CD4-positive, alpha-beta T cell (primary cell): ENCODE measurements around the gene TTC28. TPM values are rescaled to one million over a fixed set of nuclear protein-coding genes. Genes with fewer than 3 reads are reported as not detected.
"Not testable (repeated sequence)": the region's sequence is repeated elsewhere in the genome, so short reads cannot be mapped to it uniquely, and the experiment has no call there.

Experiments
- ATAC-seq: fragments of 200-7000 bp; cut with Tn5 transposase; one replicate; pipeline ENCODE4 v1.10.0; 2022; ENCODE audit warnings: mild to moderate bottlenecking; ENCODE audit not compliant: poor library complexity
- CTCF ChIA-PET: fragments of 350-600 bp; sonication (Branson Sonifier 250); formaldehyde crosslinking; loops from one replicate; lab custom pipeline; 2021; ENCODE audit warnings: antibody characterized with exemption, inconsistent platforms; lab: Charles Lee
- POLR2A ChIA-PET: fragments of 350-600 bp; sonication (Branson Sonifier 250); formaldehyde crosslinking; loops from one replicate; lab custom pipeline; 2021; ENCODE audit warnings: antibody characterized with exemption, inconsistent platforms; lab: Charles Lee
- DNase-seq, 14 experiments: peaks; one replicate each; pipeline ENCODE4 v3.0.0-alpha.2; 2013 to 2020; ENCODE audit warnings: mixed read lengths in 2 of 14
- H3K27ac ChIP-seq, 2 donors: one replicate each; pipeline versions ENCODE4 v1.5.1 to v1.7.0; 2013; ENCODE audit warnings: low read length in 2 of 2, low read depth in 1 of 2, mild to moderate bottlenecking in 1 of 2
- H3K27me3 ChIP-seq, 2 experiments: 1 replicate in 1 of 2; 2 replicates in 1 of 2; pipeline versions ENCODE4 v1.6.1 to v1.7.0; 2013; ENCODE audit warnings: low read length in 2 of 2, control low read depth in 1 of 2, mild to moderate bottlenecking in 1 of 2, moderate library complexity in 1 of 2; ENCODE audit not compliant: insufficient read depth in 2 of 2, control insufficient read depth in 1 of 2
- H3K36me3 ChIP-seq: one replicate; pipeline ENCODE4 v1.6.1; 2013; ENCODE audit warnings: low read length, control low read depth; ENCODE audit not compliant: insufficient read depth
- H3K4me1 ChIP-seq: one replicate; pipeline ENCODE4 v1.6.1; 2013; ENCODE audit warnings: low read length, control low read depth; ENCODE audit not compliant: insufficient read depth
- H3K4me3 ChIP-seq: one replicate; pipeline ENCODE4 v1.5.1; 2013; ENCODE audit warnings: mild to moderate bottlenecking, low read length, moderate library complexity
- H3K9me3 ChIP-seq, 2 experiments: 1 replicate in 1 of 2; 2 replicates in 1 of 2; pipeline versions ENCODE4 v1.6.1 to v1.7.0; 2013; ENCODE audit warnings: low read length in 2 of 2, mild to moderate bottlenecking in 2 of 2, control low read depth in 1 of 2, moderate library complexity in 1 of 2; ENCODE audit not compliant: control insufficient read depth in 1 of 2, insufficient read depth in 1 of 2
- H3K27ac Mint-ChIP-seq: one replicate; pipeline ENCODE4 v1.8.0; 2020; ENCODE audit warnings: mixed read lengths
- H3K27me3 Mint-ChIP-seq: one replicate; pipeline ENCODE4 v1.8.0; 2021; ENCODE audit warnings: mixed read lengths
- H3K36me3 Mint-ChIP-seq: one replicate; pipeline ENCODE4 v1.8.0; 2021; ENCODE audit warnings: low read depth, mixed read lengths
- H3K4me1 Mint-ChIP-seq: one replicate; pipeline ENCODE4 v1.8.0; 2021; ENCODE audit warnings: low read depth, mixed read lengths
- H3K4me3 Mint-ChIP-seq: one replicate; pipeline ENCODE4 v1.8.0; 2020; ENCODE audit warnings: mild to moderate bottlenecking, mixed read lengths
- H3K9me3 Mint-ChIP-seq: one replicate; pipeline ENCODE4 v1.8.0; 2020; ENCODE audit warnings: mixed read lengths
- CTCF ChIP-seq: fragments of 200-600 bp; IDR thresholded peaks from one replicate; pipeline ENCODE4 v1.8.0; 2022; ENCODE audit warnings: antibody characterized with exemption, mild to moderate bottlenecking
- intact Hi-C, 2 experiments: fragments of 100-400 bp; cut with DNase I in 1 of 2; cut with micrococcal nuclease in 1 of 2; formaldehyde crosslinking; loops; one replicate each; pipeline versions ENCODE4 v1.15.1 to v1.9.0; 2023 to 2025; cut with DNase I, micrococcal nuclease
- total RNA-seq, 174 experiments: library from RNA in 2 of 174; stranded (reverse) in 2 of 174; gene quantifications; one replicate each; pipeline ENCODE4 v1.2.3 and lab custom pipeline; 2021 to 2026

Gene TTC28
- total RNA-seq, 2 experiments from 2014 or later: 4.6 to 5.7 TPM

- ChIA-PET POLR2A (no interaction called here), CTCF (no interaction called here)
- Mint-ChIP-seq H3K27me3 (peaks cover 41% of the 10 kb centered on the region), H3K27ac (no peak overlapping the region), H3K4me3 (no peak overlapping the region), H3K4me1 (no peaks in the 10 kb centered on the region), H3K9me3 (no peaks in the 10 kb centered on the region), H3K36me3 (no peaks in the 10 kb centered on the region)
- TF ChIP-seq CTCF: no peak
- Histone ChIP-seq H3K4me1 (no peaks in the 10 kb centered on the region), H3K36me3 (no peaks in the 10 kb centered on the region), H3K27ac (no peak overlapping the region), H3K27me3 (peaks cover 2 to 21% of the 10 kb centered on the region in 2 experiments), H3K9me3 (no peaks in the 10 kb centered on the region), H3K4me3 (no peak overlapping the region)
- intact Hi-C loops: no loop called here
- DNase-seq (no peak), ATAC-seq (no peak)
These were observed 181.6 kb downstream of the TTC28 start for GRCh38 chr22:28498044-28498443.

GRCh38 chr22:28497188-28497587 lies 182.5 kb downstream of the TTC28 start:
- H3K27me3 Mint-ChIP-seq: peaks cover 40% of the 10 kb centered on the region
- no peak for DNase-seq
- no peak overlapping the region for H3K4me3 Mint-ChIP-seq
- no peak for ATAC-seq
- H3K36me3 Mint-ChIP-seq: no peaks in the 10 kb centered on the region
- ChIA-PET POLR2A (no interaction called here), CTCF (no interaction called here)
- no peaks in the 10 kb centered on the region for H3K36me3 ChIP-seq
- H3K4me1 ChIP-seq: no peaks in the 10 kb centered on the region
- no peaks in the 10 kb centered on the region for H3K9me3 Mint-ChIP-seq
- no peak overlapping the region for H3K27ac Mint-ChIP-seq
- no peaks in the 10 kb centered on the region for H3K9me3 ChIP-seq
- H3K4me3 ChIP-seq: no peak overlapping the region
- intact Hi-C loops: no loop called here
- no peak for TF ChIP-seq CTCF
- no peaks in the 10 kb centered on the region for H3K4me1 Mint-ChIP-seq
- peaks cover 2 to 21% of the 10 kb centered on the region in 2 experiments for H3K27me3 ChIP-seq
- H3K27ac ChIP-seq: no peak overlapping the region

- H3K4me3 Mint-ChIP-seq, H3K4me1 ChIP-seq, ATAC-seq, H3K27ac ChIP-seq, H3K36me3 Mint-ChIP-seq, H3K4me3 ChIP-seq, H3K4me1 Mint-ChIP-seq, H3K9me3 ChIP-seq, intact Hi-C loops, H3K27ac Mint-ChIP-seq, H3K9me3 Mint-ChIP-seq, DNase-seq, H3K36me3 ChIP-seq, POLR2A ChIA-PET: not testable (repeated sequence)
- H3K27me3 Mint-ChIP-seq: peaks cover 37% of the 10 kb centered on the region
- CTCF ChIA-PET: interaction anchor here (0.5 kb wide), 1 partner anchor 1712 kb away, joined by 3 read pairs; no protein-coding TSS in a partner anchor
- H3K27me3 ChIP-seq: peaks cover 0 to 15% of the 10 kb centered on the region in 2 experiments
These were observed 188.4 kb downstream of the TTC28 start for GRCh38 chr22:28491289-28491688.

- Histone ChIP-seq H3K4me1 (no peaks in the 10 kb centered on the region), H3K27me3 (peaks cover 0 to 8% of the 10 kb centered on the region in 2 experiments), H3K36me3 (no peaks in the 10 kb centered on the region), H3K27ac (no peak overlapping the region), H3K4me3 (no peak overlapping the region), H3K9me3 (no peaks in the 10 kb centered on the region)
- ATAC-seq (no peak), DNase-seq (no peak)
- intact Hi-C loops: no loop called here
- H3K36me3 Mint-ChIP-seq: no peaks in the 10 kb centered on the region
- CTCF ChIA-PET: interaction anchor here (0.6 kb wide), 1 partner anchor 612 kb away, joined by 4 read pairs; no protein-coding TSS in a partner anchor
- no peaks in the 10 kb centered on the region for H3K9me3 Mint-ChIP-seq
- POLR2A ChIA-PET: no interaction called here
- no peak overlapping the region for H3K4me3 Mint-ChIP-seq
- no peaks in the 10 kb centered on the region for H3K4me1 Mint-ChIP-seq
- H3K27me3 Mint-ChIP-seq: peaks cover 24% of the 10 kb centered on the region
- H3K27ac Mint-ChIP-seq: no peak overlapping the region
- no peak for TF ChIP-seq CTCF
These were observed 190.8 kb downstream of the TTC28 start for GRCh38 chr22:28488825-28489224.
